K562 (cell line): ENCODE data around the gene CDKN2C. TPM values are rescaled to one million over a fixed set of nuclear protein-coding genes. Genes with fewer than 3 reads are reported as not detected.

Experiments used
- CCNT2 ChIP-seq: IDR thresholded peaks from 2 replicates; pipeline ENCODE4 v1.6.1; 2011; ENCODE audit warnings: borderline replicate concordance, low read depth, mild to moderate bottlenecking, moderate library complexity, mixed read lengths, low read length; ENCODE audit not compliant: insufficient read length; ENCODE audit errors: extremely low read depth
- CREB1 ChIP-seq, 2 experiments: sonication (generic) in 1 of 2; formaldehyde crosslinking in 1 of 2; IDR thresholded peaks; 2 replicates each; pipeline versions ENCODE4 v1.6.1 to v1.8.0; 2012 to 2022; ENCODE audit warnings: inconsistent platforms in 1 of 2, mild to moderate bottlenecking in 1 of 2, missing genetic modification reagents in 1 of 2, moderate library complexity in 1 of 2
- EP400 ChIP-seq: fragments of 450-650 bp; IDR thresholded peaks from 2 replicates; pipeline ENCODE4 v1.6.1; 2017; ENCODE audit warnings: antibody characterized with exemption, mild to moderate bottlenecking, moderate library complexity
- FOXP1 ChIP-seq: sonication (generic); formaldehyde crosslinking; IDR thresholded peaks from 2 replicates; pipeline ENCODE4 v1.8.0; 2022; ENCODE audit warnings: mild to moderate bottlenecking, missing genetic modification reagents
- HLTF ChIP-seq: fragments of 450-650 bp; IDR thresholded peaks from 2 replicates; pipeline ENCODE4 v1.6.1; 2016
- ILF3 ChIP-seq: fragments of 450-650 bp; IDR thresholded peaks from 2 replicates; pipeline ENCODE4 v1.6.1; 2018; ENCODE audit warnings: antibody characterized with exemption, mild to moderate bottlenecking, moderate library complexity, borderline replicate concordance
- MTF1 ChIP-seq: fragments of 250-450 bp; sonication (Bioruptor Pico); IDR thresholded peaks from 2 replicates; pipeline ENCODE4 v1.9.0; 2021; ENCODE audit warnings: moderate library complexity, mild to moderate bottlenecking, inconsistent platforms, borderline replicate concordance
- NR2F6 ChIP-seq: fragments of 450-650 bp; formaldehyde crosslinking; IDR thresholded peaks from 2 replicates; pipeline ENCODE4 v1.4.0; 2020; ENCODE audit warnings: mild to moderate bottlenecking
- POLR2AphosphoS2 ChIP-seq: IDR thresholded peaks from 2 replicates; pipeline ENCODE4 v1.6.1; 2012; ENCODE audit warnings: low read length, improper control_type of control experiment
- POLR2AphosphoS5 ChIP-seq: IDR thresholded peaks from 2 replicates; pipeline ENCODE4 v1.6.1; 2011; ENCODE audit warnings: mild to moderate bottlenecking, low read depth, low read length, moderate library complexity; ENCODE audit not compliant: control insufficient read depth, insufficient read depth
- SIRT6 ChIP-seq: IDR thresholded peaks from one replicate; pipeline ENCODE4 v1.6.1; 2012; ENCODE audit warnings: low read depth, mild to moderate bottlenecking, control low read depth, inconsistent platforms, low read length, moderate library complexity
- ZNF133 ChIP-seq: fragments of 250-450 bp; sonication (Bioruptor Pico); IDR thresholded peaks from 2 replicates; pipeline ENCODE4 v1.4.0; 2020; ENCODE audit warnings: mild to moderate bottlenecking
- ZNF75A ChIP-seq: fragments of 450-650 bp; formaldehyde crosslinking; IDR thresholded peaks from 2 replicates; pipeline ENCODE4 v1.4.0; 2020; ENCODE audit warnings: mild to moderate bottlenecking
- polyA plus RNA-seq, 8 experiments: library from polyadenylated mRNA; depleted of rRNA in 4 of 8; stranded (reverse) in 5 of 8; unstranded in 3 of 8; fragments of >200 nt; fragmentation: Nextera tagmentation in 2 of 8; fragmentation: Illumina TruSeq in 1 of 8; extraction: Ambion mirVana in 2 of 8; extraction: Trizol in 1 of 8; gene quantifications; 2 replicates each; pipeline versions ENCODE4 v1.2.1 to v1.2.3, GENCODE V29; 2011 to 2014; ENCODE audit warnings: inconsistent platforms in 1 of 8, missing spikeins in 1 of 8
- total RNA-seq, 7 experiments: library from RNA; depleted of rRNA in 6 of 7; stranded (reverse); fragments of >200 nt in 6 of 7; fragmentation: Illumina TruSeq in 2 of 7; extraction: Trizol in 2 of 7; gene quantifications; 2 replicates each; pipeline versions ENCODE4 v1.2.1 to v1.2.3, GENCODE V29; 2011 to 2021; ENCODE audit warnings: low replicate concordance in 1 of 7
- TF ChIP-seq, protein P1 (sequence below), 3 experiments: fragments of 200-800 bp in 1 of 3; fragments of 250-450 bp in 1 of 3; fragments of 450-650 bp in 1 of 3; sonication (Bioruptor Pico) in 1 of 3; sonication (Bioruptor generic) in 1 of 3; formaldehyde crosslinking in 1 of 3; IDR thresholded peaks; 2 replicates each; pipeline versions ENCODE4 v1.6.1 to v1.8.0; 2016 to 2022; ENCODE audit warnings: mild to moderate bottlenecking in 2 of 3, missing genetic modification characterization in 2 of 3, missing compliant biosample characterization in 1 of 3, moderate library complexity in 1 of 3
- TF ChIP-seq, protein P2 (sequence below): sonication (generic); IDR thresholded peaks from 2 replicates; pipeline ENCODE4 v1.6.1; 2016
- TF ChIP-seq, protein P3 (sequence below), 2 experiments: fragments of 450-650 bp in 1 of 2; IDR thresholded peaks; 2 replicates each; pipeline ENCODE4 v1.6.1; 2011 to 2017; ENCODE audit warnings: low read depth in 2 of 2, antibody characterized with exemption in 1 of 2, borderline replicate concordance in 1 of 2, low read length in 1 of 2, mild to moderate bottlenecking in 1 of 2, mixed read lengths in 1 of 2; ENCODE audit not compliant: control insufficient read depth in 1 of 2
- TF ChIP-seq, protein P4 (sequence below): fragments of 450-650 bp; IDR thresholded peaks from 2 replicates; pipeline ENCODE4 v1.6.1; 2016; ENCODE audit warnings: low read depth, mild to moderate bottlenecking, moderate library complexity

The CDKN2C gene
- total and polyA plus RNA-seq, 9 of the 15 experiments (the other 6 are each of a cell fraction or from before 2014, with no cell fraction given): 11.9 to 74.3 (median 45.9) TPM

DNA sequence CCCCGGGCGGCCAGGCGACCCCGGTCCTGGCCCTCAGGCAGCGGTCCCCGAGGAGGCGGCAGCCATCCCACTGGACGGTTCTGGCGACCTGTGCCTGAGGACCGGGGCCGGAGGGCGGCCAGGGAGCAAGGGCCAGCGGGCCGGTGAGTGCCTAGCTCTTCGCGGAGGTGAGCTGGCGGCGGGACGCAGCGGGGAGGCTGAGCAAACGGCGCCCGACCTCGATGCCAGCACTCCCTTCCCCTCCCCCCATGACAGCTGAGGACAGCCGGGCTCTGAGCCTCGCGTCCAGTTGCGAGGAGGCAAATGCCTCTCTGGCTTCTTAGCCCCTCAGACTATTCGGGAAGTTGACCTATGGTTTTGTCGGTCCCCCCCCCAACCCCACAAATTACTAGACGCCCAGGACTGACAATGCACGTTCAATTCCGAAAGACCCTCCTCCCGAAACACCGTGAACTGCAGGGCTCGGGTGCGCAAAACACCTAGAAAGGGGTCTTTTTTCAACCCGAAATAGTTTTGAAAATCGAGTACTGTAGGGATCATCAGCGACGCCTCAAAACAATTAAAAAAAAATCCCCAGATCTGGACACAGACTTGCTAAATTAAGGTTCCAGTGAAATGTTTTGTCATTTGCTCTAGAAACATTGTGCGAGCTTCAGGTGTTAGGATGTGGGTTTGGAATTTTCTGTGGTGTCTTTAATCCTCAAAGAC, 8.3 kb downstream of the CDKN2C start (continued):
- TF ChIP-seq, protein P1, sequence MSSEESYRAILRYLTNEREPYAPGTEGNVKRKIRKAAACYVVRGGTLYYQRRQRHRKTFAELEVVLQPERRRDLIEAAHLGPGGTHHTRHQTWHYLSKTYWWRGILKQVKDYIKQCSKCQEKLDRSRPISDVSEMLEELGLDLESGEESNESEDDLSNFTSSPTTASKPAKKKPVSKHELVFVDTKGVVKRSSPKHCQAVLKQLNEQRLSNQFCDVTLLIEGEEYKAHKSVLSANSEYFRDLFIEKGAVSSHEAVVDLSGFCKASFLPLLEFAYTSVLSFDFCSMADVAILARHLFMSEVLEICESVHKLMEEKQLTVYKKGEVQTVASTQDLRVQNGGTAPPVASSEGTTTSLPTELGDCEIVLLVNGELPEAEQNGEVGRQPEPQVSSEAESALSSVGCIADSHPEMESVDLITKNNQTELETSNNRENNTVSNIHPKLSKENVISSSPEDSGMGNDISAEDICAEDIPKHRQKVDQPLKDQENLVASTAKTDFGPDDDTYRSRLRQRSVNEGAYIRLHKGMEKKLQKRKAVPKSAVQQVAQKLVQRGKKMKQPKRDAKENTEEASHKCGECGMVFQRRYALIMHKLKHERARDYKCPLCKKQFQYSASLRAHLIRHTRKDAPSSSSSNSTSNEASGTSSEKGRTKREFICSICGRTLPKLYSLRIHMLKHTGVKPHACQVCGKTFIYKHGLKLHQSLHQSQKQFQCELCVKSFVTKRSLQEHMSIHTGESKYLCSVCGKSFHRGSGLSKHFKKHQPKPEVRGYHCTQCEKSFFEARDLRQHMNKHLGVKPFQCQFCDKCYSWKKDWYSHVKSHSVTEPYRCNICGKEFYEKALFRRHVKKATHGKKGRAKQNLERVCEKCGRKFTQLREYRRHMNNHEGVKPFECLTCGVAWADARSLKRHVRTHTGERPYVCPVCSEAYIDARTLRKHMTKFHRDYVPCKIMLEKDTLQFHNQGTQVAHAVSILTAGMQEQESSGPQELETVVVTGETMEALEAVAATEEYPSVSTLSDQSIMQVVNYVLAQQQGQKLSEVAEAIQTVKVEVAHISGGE (CRISPR knock-in tag; IDR thresholded peaks at IDR 0.05): 0 out of 6 replicates have a peak, but pooled peaks of 1 of the 3 experiments have one; percentile 8
- TF ChIP-seq CREB1 (IDR thresholded peaks at IDR 0.05) (no peak), CREB1 (CRISPR knock-in tag; IDR thresholded peaks at IDR 0.05) (peak; percentile 33), NR2F6 (CRISPR knock-in tag) (no peak), POLR2AphosphoS5 (no peak), ZNF75A (CRISPR knock-in tag) (no peak), MTF1 (CRISPR knock-in tag) (no peak), SIRT6 (no peak), HLTF (no peak), EP400 (no peak), CCNT2 (peak; percentile 51), FOXP1 (CRISPR knock-in tag) (no peak), ZNF133 (CRISPR knock-in tag) (no peak), POLR2AphosphoS2 (no peak), ILF3 (no peak)
- TF ChIP-seq, protein P2, sequence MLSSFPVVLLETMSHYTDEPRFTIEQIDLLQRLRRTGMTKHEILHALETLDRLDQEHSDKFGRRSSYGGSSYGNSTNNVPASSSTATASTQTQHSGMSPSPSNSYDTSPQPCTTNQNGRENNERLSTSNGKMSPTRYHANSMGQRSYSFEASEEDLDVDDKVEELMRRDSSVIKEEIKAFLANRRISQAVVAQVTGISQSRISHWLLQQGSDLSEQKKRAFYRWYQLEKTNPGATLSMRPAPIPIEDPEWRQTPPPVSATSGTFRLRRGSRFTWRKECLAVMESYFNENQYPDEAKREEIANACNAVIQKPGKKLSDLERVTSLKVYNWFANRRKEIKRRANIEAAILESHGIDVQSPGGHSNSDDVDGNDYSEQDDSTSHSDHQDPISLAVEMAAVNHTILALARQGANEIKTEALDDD: no peak; the same call in 1 of the 2 replicates
- TF ChIP-seq, protein P3, sequence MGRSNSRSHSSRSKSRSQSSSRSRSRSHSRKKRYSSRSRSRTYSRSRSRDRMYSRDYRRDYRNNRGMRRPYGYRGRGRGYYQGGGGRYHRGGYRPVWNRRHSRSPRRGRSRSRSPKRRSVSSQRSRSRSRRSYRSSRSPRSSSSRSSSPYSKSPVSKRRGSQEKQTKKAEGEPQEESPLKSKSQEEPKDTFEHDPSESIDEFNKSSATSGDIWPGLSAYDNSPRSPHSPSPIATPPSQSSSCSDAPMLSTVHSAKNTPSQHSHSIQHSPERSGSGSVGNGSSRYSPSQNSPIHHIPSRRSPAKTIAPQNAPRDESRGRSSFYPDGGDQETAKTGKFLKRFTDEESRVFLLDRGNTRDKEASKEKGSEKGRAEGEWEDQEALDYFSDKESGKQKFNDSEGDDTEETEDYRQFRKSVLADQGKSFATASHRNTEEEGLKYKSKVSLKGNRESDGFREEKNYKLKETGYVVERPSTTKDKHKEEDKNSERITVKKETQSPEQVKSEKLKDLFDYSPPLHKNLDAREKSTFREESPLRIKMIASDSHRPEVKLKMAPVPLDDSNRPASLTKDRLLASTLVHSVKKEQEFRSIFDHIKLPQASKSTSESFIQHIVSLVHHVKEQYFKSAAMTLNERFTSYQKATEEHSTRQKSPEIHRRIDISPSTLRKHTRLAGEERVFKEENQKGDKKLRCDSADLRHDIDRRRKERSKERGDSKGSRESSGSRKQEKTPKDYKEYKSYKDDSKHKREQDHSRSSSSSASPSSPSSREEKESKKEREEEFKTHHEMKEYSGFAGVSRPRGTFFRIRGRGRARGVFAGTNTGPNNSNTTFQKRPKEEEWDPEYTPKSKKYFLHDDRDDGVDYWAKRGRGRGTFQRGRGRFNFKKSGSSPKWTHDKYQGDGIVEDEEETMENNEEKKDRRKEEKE (IDR thresholded peaks at IDR 0.05; ENCODE audit: borderline replicate concordance in 1 of 2, control insufficient read depth in 1 of 2, low read depth in 2 of 2, low read length in 1 of 2): 0 out of 4 replicates have a peak, but pooled peaks of 1 of the 2 experiments have one; percentile 38
- TF ChIP-seq, protein P4, sequence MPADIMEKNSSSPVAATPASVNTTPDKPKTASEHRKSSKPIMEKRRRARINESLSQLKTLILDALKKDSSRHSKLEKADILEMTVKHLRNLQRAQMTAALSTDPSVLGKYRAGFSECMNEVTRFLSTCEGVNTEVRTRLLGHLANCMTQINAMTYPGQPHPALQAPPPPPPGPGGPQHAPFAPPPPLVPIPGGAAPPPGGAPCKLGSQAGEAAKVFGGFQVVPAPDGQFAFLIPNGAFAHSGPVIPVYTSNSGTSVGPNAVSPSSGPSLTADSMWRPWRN: no peak
